Retina (tissue), 1 donor: ENCODE measurements around the gene UBQLN1.
"Not testable (repeated sequence)": the region's sequence is repeated elsewhere in the genome, so short reads cannot be mapped to it uniquely, and the experiment has no call there.

Experiments
- DNase-seq: peaks from one replicate; pipeline ENCODE4 v3.0.0-alpha.2; 2016

The UBQLN1 gene

GRCh38 chr9:83707768-83708514, at the start of gene UBQLN1:
TSS of gene UBQLN1 (minus strand) at chr9:83707958. CDS start at chr9:83707679, 279 bp downstream.
- peak; percentile 100 for DNase-seq

GRCh38 chr9:83754383-83754977, 46.7 kb upstream of the UBQLN1 start:
- no peak for DNase-seq

DNA sequence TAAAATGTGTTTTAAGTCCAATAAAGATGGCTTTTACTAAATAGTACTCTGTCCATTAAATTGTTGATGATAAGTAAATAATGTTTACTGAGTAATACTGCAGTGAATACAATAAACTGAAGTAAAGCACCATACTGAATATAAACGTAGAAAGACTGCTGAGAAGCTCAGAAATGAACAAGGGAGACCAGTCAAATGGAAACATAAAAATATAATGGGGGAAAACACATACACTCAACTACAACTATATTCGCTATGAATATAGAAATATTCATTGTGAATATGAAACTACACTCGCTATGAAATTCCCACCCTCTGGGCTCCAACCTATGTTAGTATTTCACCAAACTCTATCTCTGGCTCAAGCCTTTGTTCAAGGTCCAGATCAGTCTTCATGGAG, 41.9 kb upstream of the UBQLN1 start:
- no peak for DNase-seq

DNA sequence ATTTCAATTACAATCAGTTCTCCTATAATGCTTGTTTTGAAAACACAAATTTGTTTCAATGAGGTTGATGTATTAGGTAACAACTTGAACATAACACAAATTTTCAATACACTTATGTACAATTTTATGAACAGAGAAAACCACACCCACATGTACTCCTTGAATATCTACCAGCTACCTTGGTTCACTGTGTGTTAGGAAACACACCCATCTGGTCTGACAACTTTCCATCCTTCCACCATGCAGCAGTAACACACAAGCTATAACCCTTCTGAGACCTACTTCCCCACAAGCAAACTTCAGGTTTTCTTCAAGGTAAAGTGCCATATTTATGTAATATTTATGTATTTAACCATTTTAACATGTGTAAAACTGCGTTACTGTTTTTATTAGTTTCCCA, 36.4 kb upstream of the UBQLN1 start:
- no peak for DNase-seq

GRCh38 chr9:83733739-83734138, 26.0 kb upstream of the UBQLN1 start:
- DNase-seq, result no peak

DNA sequence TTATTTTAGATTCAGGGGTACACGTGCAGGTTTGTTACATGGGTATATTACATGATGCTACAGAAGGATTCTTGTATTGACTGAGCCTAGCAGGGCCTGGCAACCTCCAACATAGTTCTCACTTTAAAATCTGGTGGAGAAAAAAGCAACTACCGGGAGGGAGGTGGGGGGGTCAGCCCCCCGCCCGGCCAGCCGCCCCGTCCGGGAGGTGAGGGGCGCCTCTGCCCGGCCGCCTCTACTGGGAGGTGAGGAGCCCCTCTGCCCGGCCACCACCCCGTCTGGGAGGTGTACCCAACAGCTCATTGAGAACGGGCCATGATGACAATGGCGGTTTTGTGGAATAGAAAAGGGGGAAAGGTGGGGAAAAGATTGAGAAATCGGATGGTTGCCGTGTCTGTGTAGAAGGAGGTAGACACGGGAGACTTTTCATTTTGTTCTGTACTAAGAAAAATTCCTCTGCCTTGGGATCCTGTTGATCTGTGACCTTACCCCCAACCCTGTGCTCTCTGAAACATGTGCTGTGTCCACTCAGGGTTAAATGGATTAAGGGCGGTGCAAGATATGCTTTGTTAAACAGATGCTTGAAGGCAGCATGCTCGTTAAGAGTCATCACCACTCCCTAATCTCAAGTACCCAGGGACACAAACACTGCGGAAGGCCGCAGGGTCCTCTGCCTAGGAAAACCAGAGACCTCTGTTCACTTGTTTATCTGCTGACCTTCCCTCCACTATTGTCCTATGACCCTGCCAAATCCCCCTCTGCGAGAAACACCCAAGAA, 21.0 kb upstream of the UBQLN1 start:
- not testable (repeated sequence) for DNase-seq

- DNase-seq, result no peak
Observed at GRCh38 chr9:83724436-83724835, 16.7 kb upstream of the UBQLN1 start.

- no peak for DNase-seq
Observed at GRCh38 chr9:83722726-83723495, 15.2 kb upstream of the UBQLN1 start.

- no peak for DNase-seq
Observed at GRCh38 chr9:83721509-83721908, 13.8 kb upstream of the UBQLN1 start.

DNA sequence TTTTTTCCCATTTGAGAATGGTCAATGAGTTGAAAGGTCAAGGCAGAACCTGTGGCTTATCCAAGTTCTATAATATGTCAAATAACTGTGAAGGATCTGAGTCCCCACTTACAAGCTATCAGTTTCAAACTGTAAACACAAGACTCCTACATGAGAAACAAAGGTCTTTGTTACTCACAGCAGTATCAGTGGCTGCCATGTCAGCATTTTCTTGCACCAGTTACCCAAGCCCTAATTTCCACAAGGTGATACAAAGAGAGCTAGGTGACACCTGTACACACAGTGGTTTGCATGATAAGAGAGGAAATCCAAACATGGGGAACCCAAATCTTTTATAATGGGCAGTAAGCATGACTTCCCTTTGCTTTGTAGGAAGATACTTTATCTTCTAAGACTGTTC, 8.0 kb upstream of the UBQLN1 start:
- DNase-seq, result no peak

DNA sequence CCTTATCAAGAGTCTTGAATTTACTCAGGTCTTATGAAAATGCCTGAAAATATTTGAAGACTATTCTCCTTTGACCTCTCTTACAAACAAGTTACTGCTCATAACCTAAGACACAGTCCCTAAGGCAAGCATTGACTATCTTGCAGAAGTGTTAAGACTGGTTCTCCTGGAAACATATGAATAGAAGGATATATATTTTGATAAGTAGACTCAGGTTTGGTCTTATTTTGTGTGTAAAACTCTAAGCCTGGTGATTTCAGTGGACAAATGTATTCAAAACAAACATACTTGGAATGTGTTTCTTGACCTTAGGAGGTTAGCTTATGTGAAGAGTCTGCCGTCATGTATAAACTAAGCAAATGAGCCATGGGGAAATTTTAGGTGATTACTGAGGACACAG, 7.5 kb upstream of the UBQLN1 start:
- no peak for DNase-seq

DNA sequence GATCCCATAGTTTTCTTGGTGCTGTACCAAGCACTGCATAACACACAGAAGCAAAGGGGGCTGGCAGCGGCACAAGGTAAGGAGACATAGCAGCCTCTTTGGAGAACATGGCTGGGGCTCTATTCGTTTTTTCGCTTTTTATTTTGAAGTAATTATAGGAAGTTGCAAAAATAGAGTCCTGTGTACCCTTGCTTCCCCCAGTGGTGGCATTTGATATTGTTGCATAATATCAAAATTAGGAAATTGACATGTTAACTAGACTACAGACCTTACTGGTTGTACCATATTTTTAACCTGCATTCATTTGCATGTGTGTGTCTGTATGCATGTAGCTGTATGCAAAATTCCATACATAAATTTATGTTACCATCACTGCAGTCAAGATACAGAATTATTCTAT, 6.6 kb upstream of the UBQLN1 start:
- no peak for DNase-seq

GRCh38 chr9:83708515-83709158, 879 bp upstream of the UBQLN1 start:
- no peak for DNase-seq

- no peak for DNase-seq
Observed at GRCh38 chr9:83707518-83707767, 315 bp downstream of the UBQLN1 start.

DNA sequence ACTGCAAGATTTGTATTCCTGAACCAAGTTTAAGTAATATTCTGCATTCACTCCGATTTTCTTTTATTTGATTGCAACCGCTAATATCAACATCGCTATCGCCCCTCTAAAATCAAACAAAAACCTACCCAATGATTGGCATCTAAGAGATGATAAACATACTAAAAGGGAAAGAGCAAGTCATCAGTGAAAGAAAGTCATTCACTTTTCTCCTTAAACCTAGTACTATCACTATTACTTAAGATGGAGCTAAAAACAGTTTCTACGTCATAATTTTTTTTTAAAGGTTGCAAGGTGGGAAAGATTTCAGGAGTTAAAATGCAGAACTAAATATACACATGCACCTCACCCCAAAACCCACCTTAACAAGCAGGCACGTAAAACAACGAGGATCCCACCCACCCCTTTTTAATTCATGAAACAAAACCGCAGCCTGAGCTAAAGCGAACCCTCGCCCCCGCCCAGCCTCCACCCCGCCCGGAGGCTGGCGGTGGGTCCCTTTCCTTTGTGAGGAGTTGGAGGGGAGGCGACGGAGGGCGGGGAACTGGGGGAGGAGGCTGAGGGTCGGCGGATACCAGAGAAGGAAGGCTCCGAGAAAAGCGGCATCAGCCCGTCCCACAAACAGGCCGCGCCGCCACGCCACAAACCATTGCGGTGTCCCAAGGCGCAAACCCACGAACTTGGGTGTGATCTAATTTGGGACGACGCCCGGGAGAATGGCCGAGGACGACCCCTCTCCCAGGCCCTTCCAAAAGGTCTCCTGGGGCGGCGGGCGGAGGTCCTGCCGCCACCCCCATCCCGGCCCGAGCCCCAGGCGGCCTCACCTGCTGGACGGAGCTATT, 861 bp downstream of the UBQLN1 start:
- DNase-seq, result peak; percentile 84

GRCh38 chr9:83705219-83705651, 2.5 kb downstream of the UBQLN1 start:
- not testable (repeated sequence) for DNase-seq

GRCh38 chr9:83701769-83702168, 6.0 kb downstream of the UBQLN1 start:
- no peak for DNase-seq

GRCh38 chr9:83701286-83701685, 6.5 kb downstream of the UBQLN1 start:
- DNase-seq, result no peak

DNA sequence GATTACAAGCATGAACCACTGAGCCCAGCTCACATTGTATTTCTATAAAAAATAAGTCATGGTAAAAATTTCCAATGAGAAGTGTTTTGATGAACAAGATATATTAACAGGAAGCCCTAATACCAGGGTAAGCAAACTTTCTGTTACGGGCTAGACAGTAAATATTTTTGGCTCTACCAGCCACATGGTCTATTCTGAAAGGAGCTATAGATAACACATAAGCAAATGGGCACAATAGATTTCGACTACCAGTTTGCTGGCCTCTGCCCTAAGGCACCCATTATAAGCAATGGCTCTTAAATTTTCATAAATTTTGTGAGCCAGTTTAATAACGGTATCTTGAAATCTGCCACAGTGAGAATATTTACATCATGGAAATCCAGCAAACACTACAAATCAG, 8.1 kb downstream of the UBQLN1 start:
- DNase-seq, result no peak

GRCh38 chr9:83698976-83699585, 8.7 kb downstream of the UBQLN1 start:
- DNase-seq, result no peak

DNA sequence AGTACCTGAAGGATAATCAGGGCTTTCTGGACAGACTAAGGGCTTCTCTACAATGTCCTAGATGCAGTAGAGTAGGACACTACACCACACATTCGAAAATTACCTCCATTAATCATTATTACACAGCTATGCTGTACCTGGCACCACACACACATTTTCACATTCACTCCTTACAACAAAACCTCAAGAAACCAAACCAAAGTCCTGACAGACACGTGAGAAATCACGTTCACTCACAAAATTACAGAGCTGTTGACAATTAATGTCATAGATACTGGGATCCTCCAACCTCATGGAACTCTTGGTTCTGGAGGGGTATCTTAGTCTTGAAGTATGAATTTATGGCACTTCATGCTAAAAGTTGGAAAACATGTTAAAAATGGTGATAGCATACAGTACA, 16.3 kb downstream of the UBQLN1 start:
- DNase-seq, result no peak
